HFFc6 (cell line): ENCODE measurements around the gene PARP15. TPM values are rescaled to one million over a fixed set of nuclear protein-coding genes. Genes with fewer than 3 reads are reported as not detected.

Experiments used
- DNase-seq: peaks from one replicate; pipeline ENCODE4 v3.0.0-alpha.2; 2018
- H3K27ac Mint-ChIP-seq: 2 replicates; pipeline ENCODE4 v1.8.0; 2020; ENCODE audit warnings: mild to moderate bottlenecking, mixed read lengths
- H3K27me3 Mint-ChIP-seq: 2 replicates; pipeline ENCODE4 v1.8.0; 2021; ENCODE audit warnings: mild to moderate bottlenecking, moderate library complexity, mixed read lengths; ENCODE audit not compliant: insufficient read depth
- H3K36me3 Mint-ChIP-seq: 2 replicates; pipeline ENCODE4 v1.8.0; 2021; ENCODE audit warnings: low read depth, mixed read lengths
- H3K4me1 Mint-ChIP-seq: 2 replicates; pipeline ENCODE4 v1.8.0; 2020; ENCODE audit warnings: low read depth, mixed read lengths
- H3K4me3 Mint-ChIP-seq: 2 replicates; pipeline ENCODE4 v1.8.0; 2020; ENCODE audit warnings: mild to moderate bottlenecking, moderate library complexity, mixed read lengths
- H3K9me3 Mint-ChIP-seq: 2 replicates; pipeline ENCODE4 v1.8.0; 2020; ENCODE audit warnings: mild to moderate bottlenecking, mixed read lengths
- CTCF ChIP-seq: fragments of 200-600 bp; sonication (generic); IDR thresholded peaks from 2 replicates; pipeline ENCODE4 v1.5.0; 2021; ENCODE audit warnings: antibody characterized with exemption, mild to moderate bottlenecking
- total RNA-seq, 6 experiments: library from RNA; stranded (reverse); fragmentation: NEBNext Ultra II Directional; extraction: Animal tissue kit (Norgen Biotek cat#: 25700); gene quantifications; 2 replicates in 1 of 6; 3 replicates in 5 of 6; pipeline ENCODE4 v1.2.3, GENCODE V29; 2021

PARP15 gene
- total RNA-seq, 6 experiments from 2014 or later: not detected

GRCh38 chr3:122661633-122662032, 84.2 kb downstream of the PARP15 start:
- H3K9me3 Mint-ChIP-seq: peaks cover 12% of the 10 kb centered on the region; the same call in 1 of the 2 replicates
- DNase-seq: no peak
- no peak overlapping the region for H3K4me3 Mint-ChIP-seq
- H3K27me3 Mint-ChIP-seq: peaks cover 25% of the 10 kb centered on the region
- no peak overlapping the region for H3K27ac Mint-ChIP-seq
- peaks cover 9% of the 10 kb centered on the region; the same call in 1 of the 2 replicates for H3K36me3 Mint-ChIP-seq
- no peaks in the 10 kb centered on the region for H3K4me1 Mint-ChIP-seq
- TF ChIP-seq CTCF: no peak

- H3K4me3 Mint-ChIP-seq: no peak overlapping the region
- no peak for TF ChIP-seq CTCF
- no peak for DNase-seq
- H3K4me1 Mint-ChIP-seq: no peaks in the 10 kb centered on the region
- peaks cover 9% of the 10 kb centered on the region; the same call in 1 of the 2 replicates for H3K36me3 Mint-ChIP-seq
- peaks cover 12% of the 10 kb centered on the region; the same call in 1 of the 2 replicates for H3K9me3 Mint-ChIP-seq
- peaks cover 22% of the 10 kb centered on the region for H3K27me3 Mint-ChIP-seq
- no peak overlapping the region for H3K27ac Mint-ChIP-seq
These were observed 85.1 kb downstream of the PARP15 start for GRCh38 chr3:122662505-122662904.

GRCh38 chr3:122665226-122665786, 87.9 kb downstream of the PARP15 start:
- H3K4me3 Mint-ChIP-seq: no peak overlapping the region
- H3K4me1 Mint-ChIP-seq: peaks cover 18% of the 10 kb centered on the region
- no peak for DNase-seq
- H3K36me3 Mint-ChIP-seq: peaks cover 9% of the 10 kb centered on the region; the same call in 1 of the 2 replicates
- peaks cover 12% of the 10 kb centered on the region; the same call in 1 of the 2 replicates for H3K9me3 Mint-ChIP-seq
- H3K27ac Mint-ChIP-seq: no peak overlapping the region
- no peak for TF ChIP-seq CTCF
- H3K27me3 Mint-ChIP-seq: peaks cover 19% of the 10 kb centered on the region

- DNase-seq: no peak
- H3K4me1 Mint-ChIP-seq: peaks cover 18% of the 10 kb centered on the region
- no peak overlapping the region for H3K27ac Mint-ChIP-seq
- no peak for TF ChIP-seq CTCF
- H3K9me3 Mint-ChIP-seq: peaks cover 8% of the 10 kb centered on the region; the same call in 1 of the 2 replicates
- H3K36me3 Mint-ChIP-seq: peaks cover 5% of the 10 kb centered on the region; the same call in 1 of the 2 replicates
- H3K27me3 Mint-ChIP-seq: peaks cover 19% of the 10 kb centered on the region
- no peak overlapping the region for H3K4me3 Mint-ChIP-seq
These were observed 88.4 kb downstream of the PARP15 start for GRCh38 chr3:122665881-122666280.

GRCh38 chr3:122668930-122669730, 91.7 kb downstream of the PARP15 start:
- H3K27ac Mint-ChIP-seq: no peak overlapping the region
- peaks cover 18% of the 10 kb centered on the region for H3K4me1 Mint-ChIP-seq
- peaks cover 2% of the 10 kb centered on the region; the same call in 1 of the 2 replicates for H3K27me3 Mint-ChIP-seq
- DNase-seq: peak; percentile 74
- no peaks in the 10 kb centered on the region for H3K9me3 Mint-ChIP-seq
- no peak for TF ChIP-seq CTCF
- H3K4me3 Mint-ChIP-seq: no peak overlapping the region
- H3K36me3 Mint-ChIP-seq: no peaks in the 10 kb centered on the region; the same call in 1 of the 2 replicates
